Fibroblast of mammary gland (primary cell): ENCODE measurements around the gene SEL1L2.

ENCODE experiments used
- DNase-seq: peaks from one replicate; pipeline ENCODE4 v3.0.0-alpha.2; 2010; ENCODE audit warnings: low read depth
- H3K4me3 ChIP-seq: 2 replicates; pipeline ENCODE4 v1.5.1; 2011; ENCODE audit warnings: low read depth, mild to moderate bottlenecking, low read length, moderate library complexity; ENCODE audit not compliant: control insufficient read depth
- TF ChIP-seq, protein P1 (sequence below): conservative IDR thresholded peaks from 2 replicates; pipeline ENCODE4 v1.5.1; 2011; ENCODE audit warnings: low read depth, low read length, inconsistent platforms; ENCODE audit not compliant: control insufficient read depth, insufficient read depth

The SEL1L2 gene

DNA sequence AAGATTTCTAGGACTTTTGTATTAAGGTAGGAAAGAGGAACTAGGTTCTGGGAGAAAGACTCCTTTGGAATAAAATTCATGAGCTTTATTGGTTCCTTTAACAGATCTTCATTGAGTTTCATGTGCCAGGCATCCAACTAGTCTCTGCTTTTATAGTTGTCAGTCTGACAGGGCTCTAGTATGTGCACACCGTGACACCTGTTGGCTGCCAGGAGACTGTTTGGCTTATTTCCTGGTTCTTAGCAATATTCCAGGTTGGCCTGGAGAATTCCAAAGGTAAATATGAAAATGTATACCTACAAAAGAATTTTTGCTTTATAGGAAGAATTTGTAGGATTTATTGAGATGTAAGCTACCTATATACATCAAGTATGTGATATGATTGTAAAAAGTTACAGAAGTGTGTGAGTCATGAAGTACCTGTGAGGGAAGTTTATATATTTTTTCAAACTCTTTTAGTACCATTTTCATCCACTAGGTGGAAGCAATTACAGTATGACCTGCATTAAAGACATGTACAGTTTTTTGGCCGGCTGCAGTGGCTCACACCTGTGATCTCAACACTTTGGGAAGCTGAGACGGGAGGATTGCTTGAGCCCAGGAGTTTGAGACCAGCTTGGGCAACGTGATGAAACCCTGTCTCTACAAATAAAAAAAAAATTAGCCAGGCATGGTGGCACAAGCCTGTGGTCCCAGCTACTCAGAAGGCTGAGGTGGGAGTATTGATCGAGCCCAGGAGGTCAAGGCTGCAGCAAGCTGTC is 170.3 kb downstream of the SEL1L2 start:
- peak; percentile 64 for DNase-seq
- TF ChIP-seq, protein P1, sequence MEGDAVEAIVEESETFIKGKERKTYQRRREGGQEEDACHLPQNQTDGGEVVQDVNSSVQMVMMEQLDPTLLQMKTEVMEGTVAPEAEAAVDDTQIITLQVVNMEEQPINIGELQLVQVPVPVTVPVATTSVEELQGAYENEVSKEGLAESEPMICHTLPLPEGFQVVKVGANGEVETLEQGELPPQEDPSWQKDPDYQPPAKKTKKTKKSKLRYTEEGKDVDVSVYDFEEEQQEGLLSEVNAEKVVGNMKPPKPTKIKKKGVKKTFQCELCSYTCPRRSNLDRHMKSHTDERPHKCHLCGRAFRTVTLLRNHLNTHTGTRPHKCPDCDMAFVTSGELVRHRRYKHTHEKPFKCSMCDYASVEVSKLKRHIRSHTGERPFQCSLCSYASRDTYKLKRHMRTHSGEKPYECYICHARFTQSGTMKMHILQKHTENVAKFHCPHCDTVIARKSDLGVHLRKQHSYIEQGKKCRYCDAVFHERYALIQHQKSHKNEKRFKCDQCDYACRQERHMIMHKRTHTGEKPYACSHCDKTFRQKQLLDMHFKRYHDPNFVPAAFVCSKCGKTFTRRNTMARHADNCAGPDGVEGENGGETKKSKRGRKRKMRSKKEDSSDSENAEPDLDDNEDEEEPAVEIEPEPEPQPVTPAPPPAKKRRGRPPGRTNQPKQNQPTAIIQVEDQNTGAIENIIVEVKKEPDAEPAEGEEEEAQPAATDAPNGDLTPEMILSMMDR, result peak; percentile 53
- H3K4me3 ChIP-seq, result no peak overlapping the region

DNA sequence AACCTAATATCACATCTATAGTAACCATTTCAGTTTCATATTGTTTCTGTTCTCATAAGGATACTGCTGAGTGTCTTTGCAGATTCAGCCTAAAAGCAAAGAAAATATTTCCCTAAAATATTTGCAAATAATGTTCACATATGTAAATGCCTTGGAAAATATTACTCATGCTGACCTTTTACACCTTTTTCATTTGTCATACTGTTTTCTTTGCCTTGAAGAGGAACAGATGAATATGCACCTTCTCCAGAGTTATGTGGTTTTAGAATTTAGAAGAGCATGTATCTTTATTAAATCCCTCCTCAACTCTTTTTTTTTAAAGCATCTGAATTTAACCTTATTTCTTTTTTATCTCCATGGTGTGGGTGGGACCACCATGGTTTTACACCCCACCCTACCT is 173.1 kb downstream of the SEL1L2 start:
- TF ChIP-seq, protein P1, result no peak
- peak; percentile 53 for DNase-seq
- H3K4me3 ChIP-seq, result no peak overlapping the region

DNA sequence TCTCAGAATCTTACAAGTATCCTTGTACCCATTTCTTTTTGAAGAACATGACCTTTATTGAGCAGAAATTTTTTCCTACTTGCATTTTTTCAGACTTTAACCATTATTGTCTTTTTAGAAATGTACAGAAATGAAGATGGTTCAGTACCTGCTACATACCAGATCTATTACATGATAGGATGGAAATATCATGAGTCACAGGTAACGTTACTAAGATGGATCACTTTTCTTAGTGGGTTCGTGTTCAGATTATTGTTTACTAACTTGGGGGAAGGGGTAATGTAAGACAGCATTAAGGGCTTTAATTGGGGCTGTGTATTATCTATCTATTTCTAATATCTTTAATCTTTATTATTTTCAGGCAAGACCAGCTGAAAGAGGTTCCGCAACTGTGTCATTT is 173.7 kb downstream of the SEL1L2 start:
- TF ChIP-seq, protein P1, result no peak
- no peak overlapping the region for H3K4me3 ChIP-seq
- DNase-seq, result no peak

DNA sequence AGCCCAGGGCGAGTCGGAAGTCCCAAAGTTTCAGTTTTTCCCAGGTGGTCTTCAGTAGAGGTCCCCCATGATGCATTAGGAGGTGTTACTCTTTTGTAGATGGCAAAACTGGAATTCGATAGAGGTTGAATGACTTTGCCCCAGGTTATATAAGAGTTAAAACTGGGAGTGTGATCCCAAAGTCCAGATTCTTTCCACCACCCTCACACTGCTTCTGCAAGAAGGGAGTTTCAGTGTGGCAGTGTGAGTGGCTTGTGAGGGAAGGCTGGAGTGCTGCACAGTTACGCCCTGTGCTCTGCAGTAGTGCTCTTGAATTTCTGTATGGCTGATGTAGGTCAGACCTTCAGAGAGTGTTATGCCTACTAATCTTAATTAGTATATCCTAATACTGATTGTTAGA is 175.7 kb downstream of the SEL1L2 start:
- H3K4me3 ChIP-seq, result no peak overlapping the region
- TF ChIP-seq, protein P1, result no peak
- no peak for DNase-seq

DNA sequence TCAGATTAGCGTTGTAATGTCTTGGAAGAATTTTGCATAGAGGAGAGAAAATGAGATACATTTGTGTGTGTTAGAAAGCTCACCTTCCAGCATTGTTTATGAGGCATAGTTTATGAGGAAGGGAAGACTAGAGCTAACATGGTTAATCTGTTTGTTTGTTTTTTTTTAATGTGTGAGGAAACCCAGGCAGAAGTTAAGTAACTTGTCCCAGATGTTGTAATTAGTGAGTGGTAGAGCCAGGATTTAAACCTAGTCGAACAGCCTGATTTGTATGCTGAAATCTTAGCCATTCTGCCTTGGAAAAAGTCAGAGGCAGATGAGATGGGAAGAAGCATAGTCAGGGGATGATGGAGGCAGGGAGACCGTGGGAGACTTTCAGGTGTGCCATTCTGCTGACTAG is 176.5 kb downstream of the SEL1L2 start:
- DNase-seq, result no peak
- TF ChIP-seq, protein P1, result no peak
- no peak overlapping the region for H3K4me3 ChIP-seq

DNA sequence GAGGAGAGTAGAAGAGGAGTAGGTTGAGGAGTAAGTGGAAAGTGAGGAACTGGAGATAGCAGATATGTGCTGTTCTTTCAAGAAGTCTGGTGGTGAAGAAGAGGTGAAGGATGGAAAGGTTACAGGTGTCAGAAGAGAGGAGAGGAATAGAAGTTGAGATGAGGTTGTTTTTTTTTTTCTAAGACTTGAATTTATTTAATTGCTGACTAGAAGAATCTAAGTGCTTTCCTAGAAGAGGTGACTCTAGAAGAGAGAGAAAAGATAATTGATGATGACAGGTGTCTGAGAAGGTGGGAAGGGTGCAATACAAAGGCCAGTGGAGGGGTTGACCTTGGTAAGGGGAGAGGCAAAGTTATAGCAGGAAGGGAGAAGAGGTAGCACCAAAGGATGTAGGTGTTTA is 180.0 kb downstream of the SEL1L2 start:
- no peak overlapping the region for H3K4me3 ChIP-seq
- DNase-seq, result no peak
- TF ChIP-seq, protein P1, result no peak

DNA sequence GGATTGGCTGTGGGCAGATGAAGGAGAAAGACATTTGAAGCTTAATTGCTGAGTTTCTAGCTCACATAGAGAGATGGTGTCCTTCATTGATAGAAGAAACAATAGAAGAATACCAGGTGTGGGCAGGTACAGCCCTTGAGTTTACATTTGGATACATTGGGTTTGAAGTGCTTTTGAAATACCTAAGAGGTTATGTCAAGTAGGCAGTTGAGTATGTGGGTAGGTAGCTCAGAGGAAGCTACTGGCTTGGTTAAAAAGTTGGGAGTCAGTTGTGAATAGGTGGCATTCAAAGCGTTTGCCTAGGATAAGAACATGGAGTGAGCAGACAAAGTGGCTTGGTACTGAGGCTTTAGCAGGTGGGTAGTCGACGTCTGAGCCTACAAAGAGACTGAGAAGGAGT is 180.6 kb downstream of the SEL1L2 start:
- DNase-seq, result no peak
- TF ChIP-seq, protein P1, result no peak
- H3K4me3 ChIP-seq, result no peak overlapping the region
